Peyer's patch (tissue), 4 donors: ENCODE results near the gene APEH.

Experiments used
- POLR2A ChIP-seq, 2 donors: fragments of 450-650 bp; IDR thresholded peaks; one replicate each; pipeline ENCODE4 v1.5.1; 2017; ENCODE audit warnings: antibody characterized with exemption in 2 of 2, mild to moderate bottlenecking in 2 of 2, moderate library complexity in 2 of 2
- TF ChIP-seq, protein P1 (sequence below), 6 experiments: fragments of 450-650 bp in 4 of 6; fragments of 200-600 bp in 2 of 6; sonication (generic) in 1 of 6; IDR thresholded peaks; one replicate each; pipeline ENCODE4 v1.5.1; 2017 to 2019; ENCODE audit warnings: antibody characterized with exemption in 6 of 6, mild to moderate bottlenecking in 3 of 6, moderate library complexity in 1 of 6

DNA sequence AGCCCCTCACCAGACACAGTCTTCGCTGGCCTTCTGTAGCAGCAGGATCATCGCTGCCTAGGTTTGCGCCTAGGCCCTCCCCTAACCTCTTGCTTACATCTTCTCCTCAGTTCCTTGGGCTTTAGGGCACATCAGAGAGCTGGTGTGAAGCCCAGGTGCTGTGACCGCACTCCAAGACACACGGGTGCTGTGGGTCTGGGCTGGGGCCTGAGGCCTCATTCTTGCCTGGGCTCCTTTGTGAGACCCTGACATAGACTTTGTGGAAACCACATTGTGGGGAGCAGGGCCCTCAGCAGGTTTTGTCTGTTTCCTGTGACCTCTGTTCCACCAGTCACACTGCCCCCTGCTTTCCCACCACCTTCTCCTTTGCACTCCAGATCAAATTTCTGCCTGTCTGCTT is 37.3 kb downstream of the APEH start:
- TF ChIP-seq, protein P1, sequence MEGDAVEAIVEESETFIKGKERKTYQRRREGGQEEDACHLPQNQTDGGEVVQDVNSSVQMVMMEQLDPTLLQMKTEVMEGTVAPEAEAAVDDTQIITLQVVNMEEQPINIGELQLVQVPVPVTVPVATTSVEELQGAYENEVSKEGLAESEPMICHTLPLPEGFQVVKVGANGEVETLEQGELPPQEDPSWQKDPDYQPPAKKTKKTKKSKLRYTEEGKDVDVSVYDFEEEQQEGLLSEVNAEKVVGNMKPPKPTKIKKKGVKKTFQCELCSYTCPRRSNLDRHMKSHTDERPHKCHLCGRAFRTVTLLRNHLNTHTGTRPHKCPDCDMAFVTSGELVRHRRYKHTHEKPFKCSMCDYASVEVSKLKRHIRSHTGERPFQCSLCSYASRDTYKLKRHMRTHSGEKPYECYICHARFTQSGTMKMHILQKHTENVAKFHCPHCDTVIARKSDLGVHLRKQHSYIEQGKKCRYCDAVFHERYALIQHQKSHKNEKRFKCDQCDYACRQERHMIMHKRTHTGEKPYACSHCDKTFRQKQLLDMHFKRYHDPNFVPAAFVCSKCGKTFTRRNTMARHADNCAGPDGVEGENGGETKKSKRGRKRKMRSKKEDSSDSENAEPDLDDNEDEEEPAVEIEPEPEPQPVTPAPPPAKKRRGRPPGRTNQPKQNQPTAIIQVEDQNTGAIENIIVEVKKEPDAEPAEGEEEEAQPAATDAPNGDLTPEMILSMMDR (IDR thresholded peaks at IDR 0.05) = no peak
- no peak for TF ChIP-seq POLR2A (IDR thresholded peaks at IDR 0.05)
